Germinal center (tissue), 1 donor: ENCODE measurements around the gene LRIG1.

Experiments
- DNase-seq: peaks from one replicate; pipeline ENCODE4 v3.0.0; 2012; ENCODE audit warnings: mixed read lengths, low spot score

LRIG1 gene

DNA sequence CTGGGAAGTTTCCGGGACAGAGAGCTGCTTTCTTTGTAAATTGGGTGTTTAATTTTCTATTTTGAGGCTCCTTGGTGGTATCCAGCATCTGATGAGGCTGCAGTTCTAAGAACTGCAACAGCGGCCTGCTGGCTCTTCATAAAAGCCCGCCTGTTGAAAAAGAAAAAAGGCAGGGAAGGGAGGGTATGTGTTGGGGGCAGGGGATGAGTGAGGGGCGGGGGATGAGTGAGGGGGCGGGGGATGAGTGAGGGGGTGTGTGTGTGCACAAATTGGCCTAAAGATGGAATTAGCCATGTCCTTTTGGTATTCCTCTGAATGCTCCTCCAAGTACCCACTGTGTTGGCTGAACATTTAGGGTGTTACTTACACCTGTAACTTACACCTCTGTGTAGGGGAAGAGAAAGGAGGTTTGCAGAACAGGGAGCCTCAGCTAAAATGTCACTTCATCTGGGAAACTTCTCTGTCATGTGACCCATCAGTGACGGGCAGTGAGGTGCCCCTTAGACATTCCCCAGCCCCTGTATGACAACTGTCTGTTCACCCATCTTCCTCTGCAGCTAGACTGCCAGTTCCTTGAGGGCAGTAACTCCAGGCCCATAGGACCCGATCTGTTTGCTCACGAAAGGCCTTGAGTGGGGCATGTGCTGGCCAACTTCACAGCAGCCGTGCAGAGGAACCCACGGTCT lies 57.6 kb downstream of the LRIG1 start:
- no peak for DNase-seq

DNA sequence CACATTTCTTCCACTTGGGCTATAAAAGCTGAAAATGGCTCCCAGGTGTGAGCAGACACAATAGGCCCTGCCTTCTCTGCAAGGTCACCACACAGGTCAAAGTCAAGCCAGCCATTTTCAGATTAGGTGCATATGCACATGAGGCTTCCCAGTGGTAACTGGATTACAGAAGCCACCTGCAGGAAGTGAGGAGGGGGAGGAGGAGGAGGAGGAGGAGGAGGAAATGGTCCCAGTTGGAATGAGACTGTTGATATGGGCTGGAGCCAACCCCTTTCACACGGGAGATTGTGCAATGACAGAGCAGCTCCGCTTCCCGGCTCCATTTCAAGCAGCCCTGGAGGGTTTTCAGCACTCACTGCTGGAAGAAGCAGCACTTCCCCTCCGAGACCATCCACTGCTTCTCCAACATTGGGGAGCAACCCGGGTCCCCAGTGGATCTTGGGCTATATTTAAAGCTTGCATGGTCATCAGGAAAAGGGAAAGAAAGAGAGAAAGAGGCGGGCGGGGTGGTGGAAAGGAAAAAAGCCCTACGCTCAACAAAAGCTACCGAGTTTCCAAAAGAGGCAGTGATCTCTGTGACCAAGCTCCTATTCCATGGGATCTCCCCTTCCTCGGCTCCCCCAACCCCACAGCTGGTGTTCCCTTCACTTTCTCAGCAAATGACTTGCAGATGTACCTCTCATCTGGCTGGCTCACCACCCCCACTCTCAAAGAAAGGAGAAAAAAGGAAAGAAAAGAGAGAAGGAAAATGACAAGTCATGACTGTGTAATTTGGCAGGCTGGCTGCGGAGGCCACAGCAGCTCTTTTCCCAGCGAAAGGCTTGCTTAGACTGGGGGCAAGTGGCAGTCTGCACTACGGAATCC lies 58.3 kb downstream of the LRIG1 start:
- no peak for DNase-seq

DNA sequence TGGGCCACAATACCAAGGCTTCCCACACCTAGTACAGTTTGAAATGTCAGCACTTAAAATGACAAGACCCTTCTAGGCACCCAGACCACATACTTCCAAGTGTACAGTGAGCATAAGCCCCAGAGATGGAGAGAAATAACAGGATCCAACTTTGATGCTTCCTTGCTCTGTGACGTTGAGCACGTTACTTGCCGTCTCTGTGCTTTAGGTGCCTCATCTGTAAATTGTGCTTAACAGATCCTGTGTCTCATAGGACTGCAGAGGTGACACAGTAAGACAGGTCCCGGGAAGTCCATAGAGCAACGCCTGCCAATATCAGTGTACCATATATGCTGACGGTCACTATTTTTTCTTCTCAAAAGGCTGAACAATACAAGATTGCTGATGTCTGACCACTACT lies 59.1 kb downstream of the LRIG1 start:
- no peak for DNase-seq

DNA sequence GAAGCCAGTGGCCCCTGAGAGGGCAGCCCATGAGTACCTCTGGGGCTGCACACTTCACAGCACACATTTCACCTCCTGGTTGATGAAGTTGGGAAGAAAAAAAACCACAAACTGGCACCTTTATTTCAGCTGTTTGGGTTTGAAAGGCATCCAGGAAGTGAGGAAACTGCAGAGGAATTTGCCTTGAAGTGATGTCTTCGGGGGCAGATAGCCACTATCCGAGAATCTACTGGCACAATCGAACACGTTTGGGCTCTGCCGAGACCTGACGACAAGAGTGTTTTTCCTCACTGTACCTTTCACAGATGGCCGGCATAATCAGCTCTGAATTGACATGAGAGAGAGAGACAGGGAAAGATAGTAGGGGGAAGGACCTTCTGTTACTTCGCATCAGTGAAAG lies 59.7 kb downstream of the LRIG1 start:
- DNase-seq = no peak

DNA sequence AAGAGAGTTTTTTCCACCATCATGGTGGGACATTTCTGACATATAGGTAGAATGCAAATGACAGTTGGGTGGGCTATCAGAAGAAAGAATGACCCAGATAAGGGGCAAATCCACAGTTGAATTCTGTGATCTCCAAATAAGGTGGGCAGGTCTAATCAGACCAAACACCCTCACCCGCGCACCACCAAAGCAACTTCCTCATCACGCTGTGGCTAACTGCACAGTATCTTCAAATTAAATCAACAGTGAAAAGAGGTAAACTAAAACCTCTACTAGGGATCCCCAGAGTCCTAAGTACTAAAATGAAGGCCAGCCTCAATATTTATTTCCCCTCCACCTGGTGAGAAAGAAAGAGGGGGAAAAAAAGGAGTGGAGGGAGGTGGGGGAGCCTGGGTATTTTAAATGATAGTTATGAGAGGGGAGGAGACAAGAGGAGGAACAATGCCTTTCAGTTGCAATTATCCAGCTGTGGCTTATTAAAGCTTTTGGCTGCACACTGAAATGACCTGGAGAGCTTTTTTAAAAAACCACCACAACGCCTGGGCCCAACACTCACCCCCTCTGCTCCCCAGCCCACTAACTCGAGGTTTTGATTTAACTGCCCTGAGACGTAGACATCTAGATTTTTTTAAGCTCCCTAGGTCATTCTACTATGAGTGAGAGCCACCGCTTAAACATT lies 61.0 kb downstream of the LRIG1 start:
- DNase-seq = peak; percentile 24

DNA sequence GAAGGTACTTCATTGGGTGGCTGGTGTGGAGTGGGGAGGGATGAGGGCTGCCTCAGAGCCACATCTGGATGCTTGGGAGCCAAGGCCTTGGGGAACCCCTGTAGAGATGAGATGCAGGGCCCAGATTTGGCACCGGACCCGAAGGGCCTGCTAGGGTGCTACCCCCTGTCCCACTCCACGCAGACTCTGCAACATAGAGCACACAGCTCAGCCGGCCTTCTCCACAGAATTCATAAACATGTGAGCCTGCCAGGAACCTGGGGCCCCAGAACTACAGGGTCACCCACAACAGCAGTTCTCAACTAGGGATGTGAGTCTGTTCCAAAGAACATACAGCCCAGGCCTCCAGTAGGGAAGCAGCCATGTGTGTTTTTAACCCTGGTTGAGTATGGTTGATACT lies 62.8 kb downstream of the LRIG1 start:
- DNase-seq = no peak

DNA sequence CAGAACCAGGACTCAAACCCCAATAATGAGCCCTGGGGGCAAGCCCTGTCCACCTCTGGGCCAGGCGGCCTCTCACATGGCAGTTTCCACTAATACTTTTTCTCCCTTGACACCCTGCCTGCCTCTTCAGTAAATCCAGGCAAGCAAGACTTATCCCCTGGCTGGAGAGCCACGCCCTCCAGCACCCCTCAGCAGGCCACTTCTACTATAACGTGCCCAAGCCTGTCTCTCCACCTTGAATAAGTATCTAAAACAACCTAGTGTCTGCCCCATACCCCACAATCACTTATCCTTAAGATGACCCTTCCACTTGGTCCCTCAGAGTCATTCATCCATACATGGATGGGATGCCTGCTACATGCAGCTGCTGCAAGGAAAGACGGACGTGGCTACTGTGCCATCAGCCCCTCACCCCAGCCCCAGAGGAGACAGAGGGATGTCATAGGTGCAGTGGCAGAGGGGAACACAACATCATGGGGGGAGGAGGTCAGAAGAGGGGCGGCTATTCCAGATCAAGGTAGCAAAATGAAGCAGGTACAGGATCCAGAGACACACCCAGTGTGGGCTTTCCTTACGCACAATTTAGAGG lies 63.4 kb downstream of the LRIG1 start:
- DNase-seq = no peak

DNA sequence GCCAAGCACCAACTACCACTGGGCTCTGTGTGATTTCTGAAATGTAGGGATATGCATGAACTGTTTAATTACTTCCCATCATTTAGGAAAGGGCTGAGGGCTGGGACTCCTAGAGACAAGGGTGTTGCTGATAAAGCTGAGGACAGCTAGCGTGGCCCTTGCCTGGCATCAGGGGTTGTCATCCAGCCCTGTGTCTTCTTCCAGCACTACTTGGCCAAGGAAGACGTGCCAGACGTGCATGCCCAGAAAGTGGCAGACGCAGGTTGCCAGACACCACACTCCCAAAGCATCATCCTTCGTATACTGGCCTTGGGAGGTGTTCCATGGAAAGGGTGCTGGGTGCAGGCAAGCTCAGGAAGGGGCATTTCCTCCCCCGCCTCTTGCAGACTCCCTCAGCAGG lies 64.8 kb downstream of the LRIG1 start:
- no peak for DNase-seq

DNA sequence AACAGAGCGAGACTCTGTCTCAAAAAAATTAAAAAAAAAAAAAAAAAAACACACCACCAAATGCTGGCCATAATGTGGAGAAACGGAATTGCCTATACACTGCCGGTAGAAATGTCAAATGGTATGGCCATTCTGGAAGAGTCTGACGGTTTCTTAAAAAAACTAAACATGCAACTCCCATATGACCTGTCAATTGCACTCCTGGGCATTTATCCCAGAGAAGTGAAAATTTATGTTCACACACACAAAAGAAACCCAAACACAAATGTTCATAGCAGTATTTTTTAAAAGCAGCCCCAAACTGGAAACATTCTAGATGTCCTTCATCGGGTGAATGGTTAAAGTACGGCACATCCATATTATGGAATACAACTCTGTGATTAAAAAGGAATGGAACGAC lies 66.1 kb downstream of the LRIG1 start:
- DNase-seq = no peak

DNA sequence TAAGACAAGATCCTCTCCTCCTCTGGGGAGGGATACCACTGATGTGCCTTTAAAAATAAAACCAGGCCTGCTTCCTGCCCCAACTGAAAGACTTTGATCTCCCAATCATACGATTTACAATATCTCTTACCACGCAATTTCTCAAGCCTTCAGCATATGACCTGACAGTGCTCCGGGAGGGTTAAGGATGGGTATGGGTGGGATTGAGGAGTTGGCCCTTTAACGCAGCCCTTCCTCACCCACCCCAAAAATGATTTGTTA lies 67.4 kb downstream of the LRIG1 start:
- no peak for DNase-seq

DNA sequence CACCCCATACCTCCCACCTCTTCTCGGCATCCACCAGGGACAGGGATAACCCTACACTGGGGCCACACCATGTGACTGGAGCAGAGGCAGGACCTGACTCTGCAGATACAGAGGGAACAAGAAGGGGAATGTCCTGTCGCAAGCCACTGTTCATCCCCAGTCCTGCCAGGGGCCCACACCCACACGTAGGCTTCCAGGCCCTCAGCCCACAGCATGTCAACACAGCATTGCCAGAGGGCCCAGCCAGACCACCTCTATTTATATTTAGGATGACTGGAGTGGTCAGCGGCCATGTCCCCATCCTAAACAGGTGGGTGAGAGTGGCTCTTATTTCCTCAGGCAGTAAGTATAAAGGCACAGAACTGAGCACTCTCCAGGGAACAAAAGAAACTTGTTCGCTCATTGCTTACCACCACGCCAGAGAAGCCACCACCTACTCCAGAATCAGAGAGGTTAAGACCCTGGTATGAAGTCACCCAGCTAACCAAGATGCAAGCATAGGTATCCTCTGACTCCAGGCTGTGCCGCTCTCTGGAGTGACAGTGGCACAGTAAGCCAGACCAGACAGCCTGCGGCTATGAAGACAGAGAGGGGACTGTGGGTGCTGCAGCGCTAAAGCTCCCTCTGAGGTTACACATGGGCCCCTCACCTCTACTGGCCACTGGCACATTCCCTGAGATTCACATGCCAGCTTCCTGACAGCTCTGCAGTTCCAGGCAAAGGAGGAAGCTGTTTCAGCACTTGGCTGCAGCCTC lies 67.9 kb downstream of the LRIG1 start:
- no peak for DNase-seq

DNA sequence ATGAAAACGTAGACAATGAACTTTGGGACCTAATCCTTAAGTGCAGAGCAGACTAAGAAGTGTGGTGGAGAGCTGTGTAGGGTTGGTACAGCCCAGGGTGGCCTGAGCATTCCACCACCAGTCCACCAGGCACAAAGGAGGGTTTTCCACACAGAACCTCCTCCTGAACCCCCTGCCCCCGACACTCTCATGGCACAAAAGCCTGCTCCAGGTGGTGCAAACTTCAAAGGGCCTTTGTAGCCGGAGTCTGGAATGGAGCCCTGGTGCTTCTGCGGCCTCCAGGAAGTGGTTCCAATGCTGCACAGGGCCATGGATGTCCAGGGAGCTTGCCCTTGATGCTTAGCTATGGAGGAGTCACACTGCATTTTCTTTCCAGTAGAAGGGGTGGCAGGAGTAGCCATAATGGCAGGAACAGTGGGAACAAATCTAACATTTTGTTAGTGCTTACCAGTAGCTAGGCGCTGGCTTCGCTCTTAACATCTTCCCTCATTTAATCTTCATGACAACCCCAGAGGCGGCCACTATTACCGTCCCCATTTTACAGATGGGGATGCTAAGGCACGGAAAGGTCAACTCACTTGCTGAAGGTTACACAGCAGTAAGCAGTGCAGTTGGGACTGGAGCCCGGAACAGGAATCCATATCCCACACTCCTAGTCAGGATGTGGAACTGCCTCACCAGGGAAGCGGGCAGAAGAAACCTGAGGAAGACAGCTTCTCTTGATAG lies 68.6 kb downstream of the LRIG1 start:
- DNase-seq = no peak

DNA sequence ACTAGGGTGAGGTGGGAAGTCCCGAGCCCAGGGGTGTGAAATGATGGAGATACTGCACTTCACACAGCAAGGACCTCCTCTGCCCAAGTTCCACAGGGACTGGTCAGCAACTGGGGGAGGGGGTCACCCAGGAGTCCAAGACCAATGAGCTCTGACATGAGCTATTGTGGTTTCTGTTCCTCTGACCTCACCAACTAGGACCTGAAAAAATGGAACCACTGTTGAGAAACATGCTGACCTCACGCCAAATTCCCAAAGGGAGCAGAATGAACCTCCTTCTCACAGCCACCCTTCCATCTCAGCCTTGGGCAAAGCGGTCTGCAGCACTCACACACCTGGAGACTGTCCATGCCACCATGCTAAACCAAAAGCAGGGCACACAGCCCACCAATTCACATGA lies 69.3 kb downstream of the LRIG1 start:
- DNase-seq = no peak

DNA sequence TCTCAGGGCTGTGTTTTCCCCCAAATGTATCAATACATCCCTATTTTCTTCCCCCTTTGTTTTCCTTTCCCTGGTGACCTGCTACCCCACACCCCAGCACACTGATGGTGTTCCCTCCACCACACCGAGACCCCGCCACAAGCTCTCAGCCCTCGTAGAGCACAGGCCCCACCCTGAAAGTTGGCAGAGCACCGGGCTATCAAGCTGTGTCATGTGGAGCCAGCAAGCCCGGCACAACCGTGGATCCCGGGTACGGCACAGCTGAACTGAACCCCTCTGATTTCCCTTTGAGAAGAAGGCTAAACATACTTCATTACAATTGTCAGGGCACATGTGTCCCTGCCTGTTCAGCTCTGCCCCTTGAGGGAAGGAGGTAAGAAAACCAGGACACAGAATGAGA lies 69.9 kb downstream of the LRIG1 start:
- no peak for DNase-seq

DNA sequence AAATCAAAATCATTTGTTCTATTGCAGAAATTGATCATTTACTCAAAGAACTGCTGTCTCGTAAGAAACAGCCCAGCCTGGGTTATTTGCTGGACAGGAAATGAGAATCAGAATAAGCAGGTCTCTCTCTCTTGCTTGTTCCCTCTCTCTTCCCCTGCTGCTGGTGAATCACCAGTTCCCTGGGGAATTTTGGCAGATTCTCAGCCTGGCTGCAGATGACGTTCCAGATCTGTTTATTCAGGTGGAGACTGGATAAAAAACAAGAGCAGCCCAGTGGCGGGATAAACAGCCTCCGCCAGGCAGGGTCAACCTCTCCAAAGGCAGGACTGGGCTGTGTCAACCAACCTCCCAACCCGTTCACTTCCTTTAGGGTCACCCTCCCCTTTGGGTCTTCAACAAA lies 72.1 kb downstream of the LRIG1 start:
- DNase-seq = no peak

DNA sequence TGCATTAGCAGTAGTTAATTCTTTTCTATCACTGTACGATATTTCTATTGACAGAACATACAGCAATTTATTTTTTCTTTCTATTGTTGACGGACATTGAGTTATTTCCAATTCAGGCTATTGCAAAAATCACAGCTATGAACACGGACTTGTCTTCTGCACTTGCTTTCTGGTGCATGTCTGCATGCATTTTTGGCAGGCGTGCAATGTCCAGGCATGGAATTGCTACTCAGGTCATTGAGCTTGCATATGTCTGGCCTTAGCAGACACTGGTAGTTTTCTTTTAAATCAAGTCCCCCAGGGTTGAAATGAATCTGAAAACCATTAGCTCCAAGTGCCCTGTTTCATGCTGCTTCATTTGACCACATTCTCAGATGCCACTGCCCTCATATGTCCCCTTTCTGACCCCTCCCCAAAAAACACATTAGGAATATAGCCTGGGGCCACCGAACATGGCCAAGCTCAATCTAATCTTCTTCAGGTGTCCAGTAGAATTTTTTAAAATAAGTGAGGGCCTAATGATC lies 72.8 kb downstream of the LRIG1 start:
- DNase-seq = no peak

DNA sequence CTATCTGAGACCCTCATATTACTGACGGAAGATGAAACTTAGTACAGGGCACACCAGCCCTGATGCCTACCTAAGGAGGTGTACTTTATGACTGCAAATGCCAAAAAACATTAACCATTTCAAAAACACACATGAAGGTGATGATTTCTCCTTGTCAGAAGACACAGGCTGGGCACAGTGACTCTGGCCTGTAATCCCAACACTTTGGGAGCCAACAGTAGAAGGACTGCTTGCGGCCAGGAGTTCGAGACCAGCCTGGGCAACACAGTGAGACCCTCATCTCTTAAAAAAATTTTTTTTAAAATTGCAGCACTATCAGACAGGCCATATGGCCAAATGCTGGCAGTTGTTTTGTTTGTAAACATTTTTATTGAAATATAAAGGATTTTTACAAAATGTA lies 73.5 kb downstream of the LRIG1 start:
- no peak for DNase-seq

DNA sequence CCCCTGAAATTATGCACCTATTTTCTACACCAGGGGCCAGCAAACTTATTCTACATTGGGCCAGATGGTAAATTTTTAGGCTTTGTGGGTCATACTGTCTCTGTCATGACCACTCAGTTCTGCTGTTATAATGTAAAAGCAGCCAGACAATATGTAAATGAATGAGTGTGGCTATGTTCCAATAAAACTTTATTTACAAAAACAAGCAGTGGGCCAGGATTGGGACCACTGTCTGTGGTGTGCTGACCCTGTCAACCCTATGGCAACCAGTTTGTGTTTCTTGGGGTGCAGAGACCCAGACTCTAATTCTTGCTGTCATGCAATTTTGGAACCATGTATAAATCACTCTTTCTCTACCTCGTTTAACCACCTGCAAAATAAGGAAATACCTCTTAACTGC lies 74.7 kb downstream of the LRIG1 start:
- no peak for DNase-seq

DNA sequence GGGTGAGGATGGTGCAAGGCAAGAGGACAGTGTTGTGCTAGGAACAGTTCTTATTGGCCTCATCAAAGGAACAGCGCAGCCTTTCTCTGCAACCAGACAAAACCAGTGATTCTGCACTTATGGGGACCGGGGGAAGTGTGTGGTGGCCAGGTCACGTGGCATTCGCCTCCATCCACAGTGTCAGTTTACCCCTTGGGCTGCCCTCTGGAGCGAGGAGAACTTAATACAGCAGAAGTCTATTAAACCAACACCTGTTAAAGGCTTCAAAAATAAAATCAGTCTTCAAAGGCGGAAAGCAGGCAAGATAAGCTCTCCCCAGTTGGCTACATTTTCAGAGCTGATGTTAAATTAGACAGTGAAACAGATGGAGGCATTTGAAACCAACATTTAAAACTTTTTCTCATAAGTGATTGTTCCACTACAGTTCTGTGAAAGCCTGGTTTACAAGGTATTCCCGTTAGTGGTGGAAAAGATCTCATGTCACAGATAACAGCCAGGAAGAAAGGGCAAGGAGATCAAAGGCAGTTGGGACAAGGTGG lies 75.2 kb downstream of the LRIG1 start:
- DNase-seq = no peak

DNA sequence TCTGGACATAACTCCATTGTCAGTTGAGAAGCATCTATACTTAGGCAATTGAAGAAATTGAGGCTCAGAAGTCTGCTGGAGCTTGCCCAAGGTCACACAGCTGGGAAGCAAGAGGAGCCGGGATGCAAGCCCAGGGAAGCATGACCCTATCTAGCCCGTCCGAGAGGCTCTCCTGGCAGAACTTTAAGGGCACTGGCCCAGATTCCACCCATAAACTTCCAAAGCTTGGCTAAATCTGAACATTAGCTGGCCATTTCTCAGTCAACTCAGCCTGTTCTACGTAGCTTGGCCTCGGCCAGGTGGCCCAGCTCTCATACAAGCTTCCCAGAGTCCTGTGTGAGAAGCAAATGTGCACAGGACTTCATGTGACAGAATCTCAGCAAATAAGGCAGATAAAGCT lies 75.8 kb downstream of the LRIG1 start:
- no peak for DNase-seq

DNA sequence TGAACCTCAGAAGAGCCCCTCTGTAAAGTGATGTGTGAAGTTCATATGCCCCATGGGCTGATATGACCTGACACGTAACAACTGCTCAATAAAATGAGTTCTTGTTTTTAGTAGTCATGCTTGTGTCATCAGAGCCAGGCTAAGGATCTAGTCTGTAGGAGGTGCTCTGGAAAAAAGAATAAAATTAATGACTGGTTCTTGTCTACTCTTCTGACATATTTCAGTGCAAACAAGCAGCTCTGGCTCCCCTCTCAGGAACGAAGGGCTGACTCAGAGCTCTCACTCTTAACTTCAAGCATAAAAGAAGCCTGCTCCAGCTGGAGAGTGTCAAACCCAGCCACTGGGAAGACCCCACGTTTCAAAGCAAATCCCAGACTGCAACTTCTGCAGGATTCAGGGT lies 77.0 kb downstream of the LRIG1 start:
- no peak for DNase-seq
